BJ (cell line): Measurements from ENCODE around the gene DNM3. TPM values are rescaled to one million over a fixed set of nuclear protein-coding genes. Genes with fewer than 3 reads are reported as not detected.
A peak's percentile ranks its signal among the peaks of the same experiment; 100 is the strongest.

ENCODE experiments used
- CTCF ChIA-PET: fragments of 350-600 bp; formaldehyde crosslinking; extraction: SDS; loops from one replicate; lab custom pipeline; 2021; ENCODE audit warnings: antibody characterized with exemption, inconsistent platforms; lab: Yijun Ruan, JAX
- POLR2A ChIA-PET: fragments of 300-600 bp; sonication (Branson Sonifier 250); formaldehyde crosslinking; extraction: SDS; loops from one replicate; lab custom pipeline; 2021; ENCODE audit warnings: antibody characterized with exemption; lab: Charles Lee
- DNase-seq: peaks from one replicate; pipeline ENCODE4 v3.0.0-alpha.2; 2011; ENCODE audit warnings: low read depth
- H3K27me3 ChIP-seq: 2 replicates; pipeline ENCODE4 v1.6.0; 2011; ENCODE audit warnings: low read length; ENCODE audit not compliant: control insufficient read depth, insufficient read depth
- H3K36me3 ChIP-seq: 2 replicates; pipeline ENCODE4 v1.5.1; 2011; ENCODE audit warnings: low read length; ENCODE audit not compliant: control insufficient read depth, insufficient read depth
- H3K4me3 ChIP-seq: 2 replicates; pipeline ENCODE4 v1.5.1; 2011; ENCODE audit warnings: low read depth, mild to moderate bottlenecking, control low read depth, low read length
- polyA plus RNA-seq: library from polyadenylated mRNA; depleted of rRNA; stranded (reverse); fragments of >200 nt; gene quantifications from 2 replicates; pipeline ENCODE4 v1.2.3, GENCODE V29; 2011
- TF ChIP-seq, protein P1 (sequence below): IDR thresholded peaks from 2 replicates; pipeline ENCODE4 v1.5.1; 2011; ENCODE audit warnings: low read depth, mild to moderate bottlenecking, control low read depth, inconsistent platforms, low read length, moderate library complexity; ENCODE audit not compliant: insufficient read depth

DNM3 gene
- polyA plus RNA-seq, 1 experiment: 0.26 TPM

- POLR2A ChIA-PET: no interaction called here
- TF ChIP-seq, protein P1, sequence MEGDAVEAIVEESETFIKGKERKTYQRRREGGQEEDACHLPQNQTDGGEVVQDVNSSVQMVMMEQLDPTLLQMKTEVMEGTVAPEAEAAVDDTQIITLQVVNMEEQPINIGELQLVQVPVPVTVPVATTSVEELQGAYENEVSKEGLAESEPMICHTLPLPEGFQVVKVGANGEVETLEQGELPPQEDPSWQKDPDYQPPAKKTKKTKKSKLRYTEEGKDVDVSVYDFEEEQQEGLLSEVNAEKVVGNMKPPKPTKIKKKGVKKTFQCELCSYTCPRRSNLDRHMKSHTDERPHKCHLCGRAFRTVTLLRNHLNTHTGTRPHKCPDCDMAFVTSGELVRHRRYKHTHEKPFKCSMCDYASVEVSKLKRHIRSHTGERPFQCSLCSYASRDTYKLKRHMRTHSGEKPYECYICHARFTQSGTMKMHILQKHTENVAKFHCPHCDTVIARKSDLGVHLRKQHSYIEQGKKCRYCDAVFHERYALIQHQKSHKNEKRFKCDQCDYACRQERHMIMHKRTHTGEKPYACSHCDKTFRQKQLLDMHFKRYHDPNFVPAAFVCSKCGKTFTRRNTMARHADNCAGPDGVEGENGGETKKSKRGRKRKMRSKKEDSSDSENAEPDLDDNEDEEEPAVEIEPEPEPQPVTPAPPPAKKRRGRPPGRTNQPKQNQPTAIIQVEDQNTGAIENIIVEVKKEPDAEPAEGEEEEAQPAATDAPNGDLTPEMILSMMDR: peak; percentile 57
- Histone ChIP-seq H3K27me3 (no peaks in the 10 kb centered on the region), H3K36me3 (no peaks in the 10 kb centered on the region), H3K4me3 (no peak overlapping the region)
- DNase-seq: no peak
- CTCF ChIA-PET: interaction anchor here (0.6 to 15.2 kb wide), 26 partner anchors 11 to 687 kb away, joined by 3 to 382 read pairs (median 4); partner anchors contain the start of gene MYOC
These were observed 142.3 kb downstream of the DNM3 start for GRCh38 chr1:171983584-171983983.

DNA sequence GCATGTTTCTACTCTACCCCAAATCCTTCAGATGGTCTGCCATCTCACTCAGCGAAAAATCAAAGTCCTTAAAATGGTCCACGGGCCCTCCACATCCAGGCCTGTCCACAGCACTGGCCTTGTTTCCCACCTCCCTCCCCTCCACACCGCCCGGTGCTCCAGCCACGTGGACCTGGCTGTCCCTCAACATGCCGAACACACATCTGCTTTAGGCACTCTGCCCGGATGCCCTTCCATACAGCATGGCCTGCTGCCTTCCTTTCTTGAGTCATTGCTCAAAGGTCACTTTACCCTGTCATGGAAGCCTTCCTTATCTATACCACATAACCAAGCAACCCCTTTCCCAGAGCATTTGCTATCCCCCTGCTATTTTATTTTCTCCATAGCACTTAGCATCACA lies 143.0 kb downstream of the DNM3 start:
- ChIA-PET CTCF (interaction anchor here (0.6 to 15.2 kb wide), 25 partner anchors 8 to 688 kb away, joined by 3 to 382 read pairs (median 4); no protein-coding TSS in a partner anchor), POLR2A (no interaction called here)
- H3K4me3 ChIP-seq: no peak overlapping the region
- H3K36me3 ChIP-seq: no peaks in the 10 kb centered on the region
- H3K27me3 ChIP-seq: no peaks in the 10 kb centered on the region
- TF ChIP-seq, protein P1: no peak
- no peak for DNase-seq

- Histone ChIP-seq H3K4me3 (no peak overlapping the region), H3K27me3 (no peaks in the 10 kb centered on the region), H3K36me3 (no peaks in the 10 kb centered on the region)
- POLR2A ChIA-PET: no interaction called here
- DNase-seq: no peak
- CTCF ChIA-PET: interaction anchor here (0.6 to 15.2 kb wide), 30 partner anchors 8 to 477 kb away, joined by 3 to 382 read pairs (median 4); no protein-coding TSS in a partner anchor
- TF ChIP-seq, protein P1: peak; percentile 74
These were observed 143.7 kb downstream of the DNM3 start for GRCh38 chr1:171984850-171985485.

DNA sequence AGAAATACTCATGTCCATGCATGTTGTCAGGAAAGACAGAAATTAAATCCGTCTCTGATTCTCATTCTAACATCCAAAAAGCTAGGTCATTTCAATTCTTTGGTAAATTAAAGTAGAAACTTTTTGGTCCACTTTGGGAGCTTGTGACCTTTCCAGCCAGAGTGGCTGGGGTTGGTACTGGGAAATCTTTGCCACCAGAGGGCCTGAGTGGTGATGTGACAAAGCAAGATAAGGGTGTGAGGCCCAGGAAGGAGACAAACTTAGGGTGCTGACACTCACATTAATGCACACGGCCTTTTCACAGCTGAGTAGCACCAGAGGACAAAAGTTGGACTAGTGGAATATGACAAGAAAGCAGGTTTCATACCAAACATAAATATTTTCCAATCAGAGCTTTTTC lies 144.3 kb downstream of the DNM3 start:
- TF ChIP-seq, protein P1: peak; percentile 41
- H3K27me3 ChIP-seq: no peaks in the 10 kb centered on the region
- no peak overlapping the region for H3K4me3 ChIP-seq
- H3K36me3 ChIP-seq: no peaks in the 10 kb centered on the region
- ChIA-PET POLR2A (no interaction called here), CTCF (interaction anchor here (0.6 to 15.2 kb wide), 25 partner anchors 10 to 477 kb away, joined by 3 to 382 read pairs (median 5); partner anchors contain the start of gene METTL13)
- no peak for DNase-seq

GRCh38 chr1:171988243-171988885 lies 147.1 kb downstream of the DNM3 start:
- no peak for DNase-seq
- POLR2A ChIA-PET: no interaction called here
- Histone ChIP-seq H3K4me3 (no peak overlapping the region), H3K27me3 (no peaks in the 10 kb centered on the region), H3K36me3 (no peaks in the 10 kb centered on the region)
- TF ChIP-seq, protein P1: no peak
- CTCF ChIA-PET: interaction anchor here (0.7 to 15.2 kb wide), 3 partner anchors 108 to 344 kb away, joined by 3 to 382 read pairs (median 118); no protein-coding TSS in a partner anchor
